Brain microvascular endothelial cell (primary cell): Measurements from ENCODE around the gene GPR149.

Experiments
- DNase-seq: peaks from one replicate; pipeline ENCODE4 v3.0.0-alpha.2; 2020
- H3K27ac ChIP-seq: fragments of 250-450 bp; sonication (Bioruptor Pico); 2 replicates; pipeline ENCODE4 v1.5.1; 2020; ENCODE audit warnings: mild to moderate bottlenecking, moderate library complexity
- H3K27me3 ChIP-seq: fragments of 250-450 bp; sonication (Bioruptor Pico); replicated peaks from 2 replicates; pipeline ENCODE4 v1.5.1; 2020; ENCODE audit warnings: mild to moderate bottlenecking
- H3K36me3 ChIP-seq: fragments of 250-450 bp; sonication (Bioruptor Pico); replicated peaks from 2 replicates; pipeline ENCODE4 v1.5.1; 2020; ENCODE audit warnings: mild to moderate bottlenecking
- H3K4me3 ChIP-seq: 2 replicates; pipeline ENCODE4 v1.5.1; 2011; ENCODE audit warnings: low read depth, mild to moderate bottlenecking, control low read depth, low read length, moderate library complexity
- in situ Hi-C: cut with HindIII; loops from 2 replicates; pipeline ENCODE4 v1.10.0; 2017; ENCODE audit warnings: low sequenced_read_pairs, low pct_ligation_motif_present
- TF ChIP-seq, protein P1 (sequence below): IDR thresholded peaks from 2 replicates; pipeline ENCODE4 v1.5.1; 2011; ENCODE audit warnings: low read depth, mild to moderate bottlenecking, moderate library complexity, low read length, control low read depth, inconsistent platforms; ENCODE audit errors: missing control alignments

GPR149 gene

DNA sequence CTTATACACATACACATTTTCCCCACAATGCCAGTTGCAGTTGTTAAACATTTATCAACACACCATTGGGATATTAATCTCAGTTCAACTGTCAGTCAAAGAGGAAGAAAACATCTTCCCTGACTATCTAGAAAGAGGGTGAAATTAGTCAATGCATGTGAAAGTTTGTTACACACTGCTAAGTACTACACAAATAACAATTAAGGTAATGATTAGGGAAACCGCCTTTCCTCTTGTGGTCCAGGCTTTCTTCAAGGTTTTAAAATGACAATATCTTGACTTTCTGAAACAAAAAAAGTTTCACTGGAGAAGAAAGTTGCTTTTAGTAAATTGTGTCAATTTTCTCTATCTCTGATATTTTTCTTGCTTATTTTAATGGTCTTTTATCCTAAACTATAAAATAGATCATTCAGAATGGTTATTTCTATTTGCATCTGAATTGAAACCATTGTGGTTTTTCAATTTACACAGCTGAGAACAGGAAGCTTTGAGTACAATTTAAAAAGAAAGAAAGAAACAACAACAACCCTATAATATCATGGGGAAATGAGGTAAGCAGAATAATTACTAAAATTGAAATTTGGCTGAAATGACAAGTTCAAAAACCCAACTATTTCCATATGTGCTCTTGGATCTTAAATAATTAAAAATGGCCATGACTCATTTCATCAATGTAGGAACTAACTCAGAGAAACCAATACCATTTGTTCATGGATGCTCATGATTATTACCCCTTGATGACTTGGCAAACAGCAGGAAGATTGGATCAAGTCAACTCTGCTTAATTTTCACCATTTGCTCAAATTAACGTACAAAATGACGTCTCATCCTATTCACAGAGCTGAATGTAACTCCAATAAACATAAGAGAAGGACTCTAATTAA, 31.7 kb downstream of the GPR149 start:
- Histone ChIP-seq H3K27me3 (no peaks in the 10 kb centered on the region), H3K4me3 (no peak overlapping the region), H3K36me3 (no peaks in the 10 kb centered on the region), H3K27ac (no peak overlapping the region)
- DNase-seq, result no peak
- TF ChIP-seq, protein P1, sequence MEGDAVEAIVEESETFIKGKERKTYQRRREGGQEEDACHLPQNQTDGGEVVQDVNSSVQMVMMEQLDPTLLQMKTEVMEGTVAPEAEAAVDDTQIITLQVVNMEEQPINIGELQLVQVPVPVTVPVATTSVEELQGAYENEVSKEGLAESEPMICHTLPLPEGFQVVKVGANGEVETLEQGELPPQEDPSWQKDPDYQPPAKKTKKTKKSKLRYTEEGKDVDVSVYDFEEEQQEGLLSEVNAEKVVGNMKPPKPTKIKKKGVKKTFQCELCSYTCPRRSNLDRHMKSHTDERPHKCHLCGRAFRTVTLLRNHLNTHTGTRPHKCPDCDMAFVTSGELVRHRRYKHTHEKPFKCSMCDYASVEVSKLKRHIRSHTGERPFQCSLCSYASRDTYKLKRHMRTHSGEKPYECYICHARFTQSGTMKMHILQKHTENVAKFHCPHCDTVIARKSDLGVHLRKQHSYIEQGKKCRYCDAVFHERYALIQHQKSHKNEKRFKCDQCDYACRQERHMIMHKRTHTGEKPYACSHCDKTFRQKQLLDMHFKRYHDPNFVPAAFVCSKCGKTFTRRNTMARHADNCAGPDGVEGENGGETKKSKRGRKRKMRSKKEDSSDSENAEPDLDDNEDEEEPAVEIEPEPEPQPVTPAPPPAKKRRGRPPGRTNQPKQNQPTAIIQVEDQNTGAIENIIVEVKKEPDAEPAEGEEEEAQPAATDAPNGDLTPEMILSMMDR, result no peak
- in situ Hi-C loops, result no loop called here

DNA sequence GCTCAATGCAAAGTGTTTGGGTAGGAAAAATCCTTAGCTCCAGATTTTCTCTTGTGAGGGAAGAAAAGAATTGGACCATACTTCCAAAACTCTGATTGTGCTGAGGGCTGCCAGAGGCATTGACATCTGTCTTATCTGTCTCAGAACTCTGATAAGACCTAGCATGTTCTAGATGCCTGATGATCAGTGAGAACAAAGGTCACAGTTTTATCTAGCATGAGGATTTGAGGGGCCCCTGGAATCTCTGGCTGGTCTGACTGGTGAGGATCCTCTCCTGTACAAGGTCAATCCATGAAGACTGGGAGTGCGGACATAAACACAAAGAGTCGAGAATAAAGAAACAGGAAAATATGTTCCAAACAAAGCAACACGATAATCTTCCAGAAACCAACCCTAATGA, 40.1 kb downstream of the GPR149 start:
- H3K4me3 ChIP-seq, result no peak overlapping the region
- H3K36me3 ChIP-seq, result no peaks in the 10 kb centered on the region
- no peak overlapping the region for H3K27ac ChIP-seq
- TF ChIP-seq, protein P1, result no peak
- H3K27me3 ChIP-seq, result no peaks in the 10 kb centered on the region
- in situ Hi-C loops, result no loop called here
- DNase-seq, result no peak

DNA sequence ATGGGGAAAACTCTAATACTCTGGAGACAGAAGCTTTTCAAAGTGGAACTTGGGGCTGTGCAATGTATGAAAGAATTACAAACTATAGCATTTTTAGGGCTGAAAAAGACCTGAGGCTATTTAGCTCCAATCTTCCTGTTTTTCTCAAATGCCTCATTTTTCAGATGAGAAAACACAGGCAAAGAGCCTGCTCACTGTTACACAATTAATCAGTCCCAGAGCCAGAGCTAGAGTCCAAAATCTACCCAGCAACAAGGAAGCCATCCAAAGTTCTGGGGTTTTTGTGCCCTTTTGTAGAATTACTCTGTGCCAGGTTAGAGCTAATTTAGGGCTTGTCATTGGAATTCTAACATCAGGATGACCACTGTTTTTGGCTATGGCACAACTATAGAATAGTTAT, 45.5 kb downstream of the GPR149 start:
- H3K4me3 ChIP-seq, result no peak overlapping the region
- in situ Hi-C loops, result no loop called here
- H3K36me3 ChIP-seq, result no peaks in the 10 kb centered on the region
- H3K27ac ChIP-seq, result no peak overlapping the region
- TF ChIP-seq, protein P1, result no peak
- DNase-seq, result no peak
- H3K27me3 ChIP-seq, result no peaks in the 10 kb centered on the region

DNA sequence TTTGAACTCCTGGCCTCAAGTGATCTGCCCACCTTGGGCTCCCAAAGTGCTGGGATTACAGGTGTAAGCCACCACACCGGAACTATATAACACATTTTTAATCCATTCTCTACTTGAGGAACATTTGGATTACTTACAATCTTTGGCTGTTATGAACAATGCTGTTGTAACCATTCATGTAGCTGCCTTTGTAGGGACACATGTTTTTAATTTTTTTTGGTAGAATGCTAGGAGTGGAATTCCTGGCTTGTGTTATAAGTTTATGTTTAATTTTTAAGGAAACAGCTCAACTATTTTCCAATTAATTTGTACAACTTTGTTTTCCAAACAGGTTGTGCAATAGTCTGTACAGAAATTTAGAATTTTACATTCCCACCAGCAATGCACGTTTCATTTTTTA, 51.7 kb downstream of the GPR149 start:
- Histone ChIP-seq H3K36me3 (no peaks in the 10 kb centered on the region), H3K27ac (no peak overlapping the region), H3K27me3 (no peaks in the 10 kb centered on the region), H3K4me3 (no peak overlapping the region)
- in situ Hi-C loops, result no loop called here
- no peak for DNase-seq
- TF ChIP-seq, protein P1, result no peak

DNA sequence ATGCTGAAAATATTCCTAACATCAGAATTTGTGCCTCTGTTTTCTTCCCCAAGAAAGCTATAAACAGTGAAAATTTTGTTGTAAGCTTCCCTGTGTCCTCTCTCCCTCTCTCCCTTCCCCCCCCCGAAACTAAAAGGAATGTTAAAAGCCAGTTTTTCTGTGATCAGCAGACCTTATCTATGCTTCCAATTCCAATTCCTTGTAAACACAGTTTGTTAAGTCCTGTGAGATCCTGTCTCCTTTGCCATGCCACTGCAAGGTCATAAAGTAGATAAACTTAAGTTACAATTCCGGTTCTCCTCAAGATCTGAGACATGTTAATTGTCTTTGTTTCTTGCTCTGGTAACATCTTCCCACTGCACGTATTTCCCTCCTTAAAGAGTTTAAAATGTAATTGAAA, 62.8 kb downstream of the GPR149 start:
- Histone ChIP-seq H3K36me3 (no peaks in the 10 kb centered on the region), H3K27ac (no peak overlapping the region), H3K4me3 (no peak overlapping the region), H3K27me3 (no peaks in the 10 kb centered on the region)
- no peak for DNase-seq
- in situ Hi-C loops, result no loop called here
- TF ChIP-seq, protein P1, result no peak

DNA sequence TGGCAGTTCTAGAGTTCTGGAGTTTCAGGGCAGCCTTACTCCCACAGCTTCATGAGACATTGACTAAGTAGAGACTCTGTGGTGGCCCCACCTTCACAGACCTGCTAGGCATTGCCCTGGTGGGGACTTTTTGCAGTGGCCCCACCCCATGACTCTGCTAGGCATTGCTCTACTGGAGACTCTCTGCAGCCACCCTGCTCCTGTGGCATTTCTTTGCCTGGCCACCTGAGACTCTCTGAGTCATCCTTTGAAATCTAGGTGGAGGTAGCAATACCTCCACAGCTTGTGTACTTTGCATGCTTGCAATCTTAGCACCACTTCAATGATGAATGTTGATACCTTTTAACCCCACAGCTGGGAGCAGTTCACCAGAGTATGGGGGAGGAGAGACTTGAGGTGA, 65.1 kb downstream of the GPR149 start:
- Histone ChIP-seq H3K4me3 (no peak overlapping the region), H3K36me3 (no peaks in the 10 kb centered on the region), H3K27me3 (no peaks in the 10 kb centered on the region), H3K27ac (no peak overlapping the region)
- no peak for DNase-seq
- in situ Hi-C loops, result no loop called here
- TF ChIP-seq, protein P1, result no peak
